H9 (cell line): ENCODE results near the gene COL11A1. TPM values are rescaled to one million over a fixed set of nuclear protein-coding genes. Genes with fewer than 3 reads are reported as not detected.

ENCODE experiments used
- DNase-seq: peaks from one replicate; pipeline ENCODE4 v3.0.0-alpha.2; 2017
- H2AFZ ChIP-seq: one replicate; pipeline ENCODE4 v1.6.1; 2013; ENCODE audit warnings: mild to moderate bottlenecking, low read length, control low read depth, moderate library complexity
- H2AK5ac ChIP-seq: 2 replicates; pipeline ENCODE4 v1.6.1; 2013; ENCODE audit warnings: low read length, control low read depth, mixed read lengths; ENCODE audit not compliant: insufficient read length
- H2BK120ac ChIP-seq: one replicate; pipeline ENCODE4 v1.6.1; 2013; ENCODE audit warnings: low read depth, mild to moderate bottlenecking, low read length, control low read depth, inconsistent platforms; ENCODE audit not compliant: poor library complexity, severe bottlenecking
- H2BK12ac ChIP-seq: 2 replicates; pipeline ENCODE4 v1.6.1; 2013; ENCODE audit warnings: low read length, control low read depth, mixed read lengths, low read depth; ENCODE audit not compliant: insufficient read length
- H2BK15ac ChIP-seq: 2 replicates; pipeline ENCODE4 v1.6.1; 2013; ENCODE audit warnings: low read depth, low read length, control low read depth
- H2BK20ac ChIP-seq: one replicate; pipeline ENCODE4 v1.6.1; 2013; ENCODE audit warnings: low read depth, mild to moderate bottlenecking, low read length, control low read depth, inconsistent platforms; ENCODE audit not compliant: poor library complexity, severe bottlenecking
- H2BK5ac ChIP-seq: 2 replicates; pipeline ENCODE4 v1.6.1; 2013; ENCODE audit warnings: low read length, control low read depth, mixed read lengths; ENCODE audit not compliant: insufficient read length
- H3K14ac ChIP-seq: 2 replicates; pipeline ENCODE4 v1.6.1; 2013; ENCODE audit warnings: low read length, control low read depth; ENCODE audit not compliant: insufficient read depth
- H3K18ac ChIP-seq: 2 replicates; pipeline ENCODE4 v1.6.1; 2013; ENCODE audit warnings: low read depth, mild to moderate bottlenecking, mixed read lengths, low read length, control low read depth; ENCODE audit not compliant: insufficient read length
- H3K23ac ChIP-seq: 2 replicates; pipeline ENCODE4 v1.6.1; 2013; ENCODE audit warnings: low read length, control low read depth, mixed read lengths, low read depth; ENCODE audit not compliant: insufficient read length
- H3K23me2 ChIP-seq: 2 replicates; pipeline ENCODE4 v1.6.1; 2013; ENCODE audit warnings: low read depth, mild to moderate bottlenecking, mixed read lengths, low read length, control low read depth; ENCODE audit not compliant: insufficient read length, poor library complexity, severe bottlenecking
- H3K27ac ChIP-seq: 2 replicates; pipeline ENCODE4 v1.5.1; 2013; ENCODE audit warnings: low read length, control low read depth, mixed read lengths, low read depth; ENCODE audit not compliant: insufficient read length
- H3K27me3 ChIP-seq: 2 replicates; pipeline ENCODE4 v1.6.1; 2013; ENCODE audit warnings: low read length, control low read depth, inconsistent platforms; ENCODE audit not compliant: insufficient read depth
- H3K4ac ChIP-seq: 2 replicates; pipeline ENCODE4 v1.6.1; 2013; ENCODE audit warnings: low read depth, mild to moderate bottlenecking, control low read depth, inconsistent platforms, low read length, moderate library complexity
- H3K4me1 ChIP-seq: 2 replicates; pipeline ENCODE4 v1.6.1; 2013; ENCODE audit warnings: low read length, control low read depth, inconsistent platforms; ENCODE audit not compliant: insufficient read depth
- H3K4me2 ChIP-seq: 2 replicates; pipeline ENCODE4 v1.6.1; 2013; ENCODE audit warnings: low read length, control low read depth, mixed read lengths; ENCODE audit not compliant: insufficient read length, insufficient read depth
- H3K56ac ChIP-seq: 2 replicates; pipeline ENCODE4 v1.6.1; 2013; ENCODE audit warnings: low read depth, mild to moderate bottlenecking, mixed read lengths, low read length, control low read depth; ENCODE audit not compliant: insufficient read length
- H3K79me1 ChIP-seq: 2 replicates; pipeline ENCODE4 v1.6.1; 2013; ENCODE audit warnings: low read depth, mild to moderate bottlenecking, moderate library complexity, low read length, control low read depth, inconsistent platforms; ENCODE audit not compliant: insufficient read depth, poor library complexity, severe bottlenecking
- H3K79me2 ChIP-seq: 2 replicates; pipeline ENCODE4 v1.6.1; 2013; ENCODE audit warnings: low read length, control low read depth, inconsistent platforms; ENCODE audit not compliant: insufficient read depth
- H3K9ac ChIP-seq: 2 replicates; pipeline ENCODE4 v1.6.1; 2013; ENCODE audit warnings: low read length, control low read depth, mixed read lengths; ENCODE audit not compliant: insufficient read length; ENCODE audit errors: extremely low read depth
- H3K9me3 ChIP-seq: one replicate; pipeline ENCODE4 v1.6.1; 2013; ENCODE audit warnings: low read depth, low read length, inconsistent platforms; ENCODE audit not compliant: control insufficient read depth
- H3T11ph ChIP-seq: one replicate; pipeline ENCODE4 v1.6.1; 2013; ENCODE audit warnings: mild to moderate bottlenecking, low read length, control low read depth, inconsistent platforms
- H4K20me1 ChIP-seq: one replicate; pipeline ENCODE4 v1.6.1; 2013; ENCODE audit not compliant: control insufficient read depth, insufficient read length, insufficient read depth
- H4K5ac ChIP-seq: 2 replicates; pipeline ENCODE4 v1.6.1; 2013; ENCODE audit warnings: low read depth, mild to moderate bottlenecking, mixed read lengths, low read length, control low read depth; ENCODE audit not compliant: insufficient read length
- H4K8ac ChIP-seq: replicated peaks from 2 replicates; pipeline ENCODE4 v1.6.1; 2013; ENCODE audit warnings: low read length, control low read depth, mixed read lengths, low read depth; ENCODE audit not compliant: insufficient read length
- H4K91ac ChIP-seq: 2 replicates; pipeline ENCODE4 v1.6.1; 2013; ENCODE audit warnings: low read depth, mild to moderate bottlenecking, moderate library complexity, mixed read lengths, low read length, control low read depth; ENCODE audit not compliant: insufficient read length
- H3K27ac Mint-ChIP-seq, 3 experiments: 2 replicates in 2 of 3; 3 replicates in 1 of 3; pipeline ENCODE4 v1.8.0; 2020 to 2021; ENCODE audit warnings: mixed read lengths in 3 of 3, mild to moderate bottlenecking in 1 of 3, moderate library complexity in 1 of 3
- H3K27me3 Mint-ChIP-seq: 2 replicates; pipeline ENCODE4 v1.8.0; 2021; ENCODE audit warnings: low read depth, mild to moderate bottlenecking, moderate library complexity, mixed read lengths
- H3K36me3 Mint-ChIP-seq, 3 experiments: 2 replicates in 2 of 3; 3 replicates in 1 of 3; pipeline ENCODE4 v1.8.0; 2020 to 2021; ENCODE audit warnings: low read depth in 3 of 3, mixed read lengths in 3 of 3; ENCODE audit not compliant: insufficient read depth in 1 of 3
- H3K4me1 Mint-ChIP-seq, 2 experiments: 2 replicates each; pipeline ENCODE4 v1.8.0; 2020; ENCODE audit warnings: mixed read lengths in 2 of 2
- H3K4me3 Mint-ChIP-seq, 2 experiments: 2 replicates in 1 of 2; 3 replicates in 1 of 2; pipeline ENCODE4 v1.8.0; 2020 to 2021; ENCODE audit warnings: mild to moderate bottlenecking in 2 of 2, mixed read lengths in 2 of 2, moderate library complexity in 1 of 2
- H3K9me3 Mint-ChIP-seq, 2 experiments: 2 replicates in 1 of 2; 3 replicates in 1 of 2; pipeline ENCODE4 v1.8.0; 2020; ENCODE audit warnings: mild to moderate bottlenecking in 2 of 2, mixed read lengths in 2 of 2, moderate library complexity in 1 of 2
- WGBS: extraction: QIAGEN DNeasy Blood & Tissue Kit; methylation state at CpG from one replicate; pipeline ENCODE4 v1.1.7; 2013; ENCODE audit warnings: missing lambda C conversion rate, low lambda C conversion rate, mixed read lengths; ENCODE audit not compliant: insufficient read length; ENCODE audit errors: extremely low coverage; 5-methylcytosine and 5-hydroxymethylcytosine counted together
- total RNA-seq: library from RNA; stranded (reverse); gene quantifications from 2 replicates; pipeline ENCODE4 v1.2.1, GENCODE V29; 2021
- TF ChIP-seq, protein P1 (sequence below): fragments of 200-600 bp; sonication (generic); conservative IDR thresholded peaks from 3 replicates; pipeline ENCODE4 v1.8.0; 2021; ENCODE audit warnings: antibody characterized with exemption, mild to moderate bottlenecking

COL11A1 gene
- total RNA-seq, 1 experiment from 2014 or later, result 7.5 TPM

DNA sequence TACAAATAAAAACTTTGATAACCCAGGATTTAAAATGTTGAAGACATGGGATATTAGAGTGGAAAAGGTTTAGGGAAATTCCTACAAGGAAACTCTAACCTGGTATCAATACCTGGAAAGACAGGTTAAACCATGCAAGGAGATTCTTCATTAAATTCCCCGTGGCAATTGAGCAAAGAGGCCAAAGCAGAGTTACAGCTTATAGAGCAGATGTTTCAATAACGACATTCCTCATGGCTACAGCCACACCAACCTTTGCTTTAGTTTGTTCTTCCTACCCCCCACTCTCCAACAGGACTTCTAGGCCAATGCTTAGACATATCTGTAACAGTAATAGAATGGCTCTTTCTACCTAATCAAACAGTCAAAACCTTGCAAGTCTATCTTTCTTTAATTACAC lies 271.3 kb downstream of the COL11A1 start:
- H2AK5ac ChIP-seq, result no peak overlapping the region
- Mint-ChIP-seq H3K36me3 (peaks cover 0 to 11% (median 3%) of the 10 kb centered on the region in 3 experiments; a peak in 5 of 7 replicates), H3K27me3 (no peaks in the 10 kb centered on the region), H3K4me1 (0 out of 4 replicates have a peak, but pooled peaks cover 0 to 2% of the 10 kb centered on the region in 2 experiments), H3K9me3 (peaks cover 8% of the 10 kb centered on the region in 2 experiments; a peak in 3 of 5 replicates), H3K27ac (no peak overlapping the region), H3K4me3 (no peak overlapping the region)
- no peak overlapping the region for H4K91ac ChIP-seq
- H2AFZ ChIP-seq, result no peak overlapping the region
- no peak overlapping the region for H3K27ac ChIP-seq
- no peak overlapping the region for H2BK120ac ChIP-seq
- H2BK12ac ChIP-seq, result no peak overlapping the region
- no peaks in the 10 kb centered on the region for H3K4me1 ChIP-seq
- no peaks in the 10 kb centered on the region for H4K20me1 ChIP-seq
- no peaks in the 10 kb centered on the region for H3K79me2 ChIP-seq
- H3K4me2 ChIP-seq, result no peak overlapping the region
- H2BK15ac ChIP-seq, result no peak overlapping the region
- H3K4ac ChIP-seq, result no peak overlapping the region
- H3K18ac ChIP-seq, result no peak overlapping the region
- H3K27me3 ChIP-seq, result no peaks in the 10 kb centered on the region
- H4K5ac ChIP-seq, result no peak overlapping the region
- peaks cover 9% of the 10 kb centered on the region for H3K9me3 ChIP-seq
- H2BK20ac ChIP-seq, result no peak overlapping the region
- DNase-seq, result no peak
- TF ChIP-seq, protein P1, sequence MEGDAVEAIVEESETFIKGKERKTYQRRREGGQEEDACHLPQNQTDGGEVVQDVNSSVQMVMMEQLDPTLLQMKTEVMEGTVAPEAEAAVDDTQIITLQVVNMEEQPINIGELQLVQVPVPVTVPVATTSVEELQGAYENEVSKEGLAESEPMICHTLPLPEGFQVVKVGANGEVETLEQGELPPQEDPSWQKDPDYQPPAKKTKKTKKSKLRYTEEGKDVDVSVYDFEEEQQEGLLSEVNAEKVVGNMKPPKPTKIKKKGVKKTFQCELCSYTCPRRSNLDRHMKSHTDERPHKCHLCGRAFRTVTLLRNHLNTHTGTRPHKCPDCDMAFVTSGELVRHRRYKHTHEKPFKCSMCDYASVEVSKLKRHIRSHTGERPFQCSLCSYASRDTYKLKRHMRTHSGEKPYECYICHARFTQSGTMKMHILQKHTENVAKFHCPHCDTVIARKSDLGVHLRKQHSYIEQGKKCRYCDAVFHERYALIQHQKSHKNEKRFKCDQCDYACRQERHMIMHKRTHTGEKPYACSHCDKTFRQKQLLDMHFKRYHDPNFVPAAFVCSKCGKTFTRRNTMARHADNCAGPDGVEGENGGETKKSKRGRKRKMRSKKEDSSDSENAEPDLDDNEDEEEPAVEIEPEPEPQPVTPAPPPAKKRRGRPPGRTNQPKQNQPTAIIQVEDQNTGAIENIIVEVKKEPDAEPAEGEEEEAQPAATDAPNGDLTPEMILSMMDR, result no peak
- H3K9ac ChIP-seq, result no peak overlapping the region
- no peak overlapping the region for H2BK5ac ChIP-seq
- WGBS, result no CpG with 5 or more reads among the region's 2 CpGs
- no peak overlapping the region for H3K23ac ChIP-seq
- no peak overlapping the region for H4K8ac ChIP-seq
- no peak overlapping the region for H3K14ac ChIP-seq
- no peak overlapping the region for H3T11ph ChIP-seq
- no peaks in the 10 kb centered on the region for H3K23me2 ChIP-seq
- no peak overlapping the region for H3K56ac ChIP-seq
- no peaks in the 10 kb centered on the region for H3K79me1 ChIP-seq
